Anterior cingulate cortex (tissue), 58 donors: Measurements from ENCODE around the gene ETV7.
A peak's percentile ranks its signal among the peaks of the same experiment; 100 is the strongest.

Experiments used
- DNase-seq, 58 donors: peaks; one replicate each; lab custom pipeline; 2025; lab: John Stamatoyannopoulos, UW

ETV7 gene

DNA sequence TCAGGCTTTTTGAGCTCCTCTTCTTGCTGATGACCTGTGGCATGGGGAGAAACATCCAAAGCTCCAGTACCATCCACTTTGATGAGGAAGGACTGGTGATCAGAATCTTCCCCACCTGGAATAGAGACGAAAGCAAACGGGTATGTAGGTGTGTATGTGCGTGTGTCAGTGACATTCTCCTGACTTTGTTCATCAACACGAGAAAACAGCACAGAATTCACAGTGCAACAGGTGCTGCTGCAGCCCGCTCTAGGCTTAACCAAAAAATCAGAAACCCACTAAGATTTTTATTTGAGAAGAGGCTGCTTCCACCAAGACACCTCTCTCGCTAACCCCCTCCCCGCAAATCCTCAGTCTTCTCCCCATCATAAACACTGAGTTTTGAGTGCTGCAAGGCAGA is 58.9 kb downstream of the ETV7 start:
- peak in 1 of 58 donors; percentile 7 for DNase-seq

DNA sequence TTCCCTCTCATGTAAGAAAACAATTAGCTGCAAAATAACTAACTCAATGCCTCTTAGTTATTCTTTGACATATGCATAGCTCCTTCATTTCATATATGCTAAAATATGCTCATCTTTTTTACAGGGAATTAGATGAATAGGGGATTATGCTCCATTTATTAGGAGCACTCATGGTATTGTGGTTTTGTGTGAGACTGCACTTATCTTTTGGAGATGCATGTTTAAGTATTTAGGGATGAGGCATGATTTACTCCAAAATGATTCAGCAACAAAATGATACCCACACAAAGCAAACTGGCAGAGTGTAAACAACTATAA is 59.6 kb downstream of the ETV7 start:
- no peak for DNase-seq

DNA sequence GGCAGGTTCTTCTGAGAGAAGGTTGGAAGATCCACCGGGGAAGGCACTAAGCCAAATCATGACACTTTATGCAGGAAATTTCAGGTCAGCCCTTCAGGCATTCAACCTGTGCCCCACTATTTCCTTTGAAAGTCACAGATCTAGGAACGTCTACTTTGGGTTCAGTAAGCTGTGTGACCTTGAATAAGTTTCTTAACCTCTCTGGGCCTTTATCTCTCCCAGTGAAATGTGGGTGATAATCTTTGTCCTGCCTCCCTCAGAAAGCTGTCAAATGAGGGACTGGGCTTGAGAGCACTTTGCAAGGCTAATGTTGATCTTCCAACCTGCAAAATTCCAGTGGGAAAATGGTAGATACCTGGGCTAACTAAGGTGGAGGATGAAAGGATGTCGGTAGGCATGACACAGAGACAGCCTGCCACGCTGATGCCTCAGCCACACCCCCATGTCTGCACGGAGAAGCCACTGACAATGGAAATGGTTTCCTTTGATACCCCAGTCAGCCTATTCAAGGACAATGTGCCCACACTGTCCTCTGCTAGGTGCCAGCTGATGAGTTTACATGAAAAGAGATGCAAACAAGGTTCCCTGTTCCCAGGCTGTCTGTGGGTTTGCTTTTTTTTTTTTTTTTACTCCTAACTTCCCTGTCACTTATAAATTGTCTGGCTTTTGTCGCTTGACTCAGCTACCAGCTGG is 60.1 kb downstream of the ETV7 start:
- peak in 7 of 58 donors; percentile 9 to 52 (median 14) for DNase-seq

DNA sequence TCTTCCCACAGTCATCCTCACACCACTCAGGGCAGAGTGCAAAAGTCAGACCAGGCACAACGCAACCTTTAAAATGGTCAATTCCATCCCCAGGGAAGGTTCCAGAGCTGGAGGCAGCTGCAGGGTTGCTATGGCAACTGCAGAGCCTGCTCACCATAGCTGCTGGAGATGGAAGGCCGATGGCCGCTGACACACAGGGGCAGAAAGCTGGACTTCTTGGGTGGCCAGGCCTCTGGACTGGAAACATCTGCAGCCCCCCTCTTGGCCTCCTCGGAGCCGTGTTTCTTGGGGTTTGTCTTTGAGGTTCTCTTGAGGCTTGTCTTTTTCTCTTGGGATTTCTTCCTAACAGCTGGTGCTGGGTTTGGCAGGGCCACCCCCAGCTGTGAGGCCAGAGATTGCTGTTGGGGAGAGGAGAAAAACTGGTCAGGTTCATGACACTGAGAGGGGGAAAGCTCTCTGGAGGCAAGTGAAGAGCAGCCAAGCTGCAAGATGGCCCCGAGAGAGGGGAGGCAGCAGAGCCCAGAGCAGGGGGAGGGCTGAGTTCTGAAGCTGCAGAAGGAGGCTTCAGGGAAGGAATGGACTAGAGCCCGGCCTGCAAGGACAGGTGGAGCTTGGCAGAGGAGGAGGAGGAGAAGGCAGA is 61.0 kb downstream of the ETV7 start:
- DNase-seq, result peak in 20 of 58 donors; percentile 7 to 48 (median 24)

DNA sequence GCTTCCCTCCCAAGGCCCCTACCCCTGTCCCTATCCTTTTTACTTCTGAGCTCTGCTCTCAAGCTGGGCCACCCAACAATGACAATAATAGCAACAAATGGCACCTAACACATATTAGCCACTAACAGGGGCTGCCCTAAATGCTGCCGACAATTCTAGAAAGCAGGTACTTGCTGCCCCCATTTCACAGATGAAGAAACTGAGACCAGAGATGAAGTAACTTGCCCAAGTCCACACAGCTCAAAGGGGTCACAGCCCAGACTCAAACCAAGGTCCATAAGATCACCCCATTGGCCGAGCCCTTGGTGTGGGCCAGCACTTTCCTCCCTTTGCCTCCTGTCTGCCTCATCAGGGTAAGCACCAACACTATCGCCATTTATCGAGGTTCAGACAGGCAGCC is 62.8 kb downstream of the ETV7 start:
- DNase-seq, result no peak

DNA sequence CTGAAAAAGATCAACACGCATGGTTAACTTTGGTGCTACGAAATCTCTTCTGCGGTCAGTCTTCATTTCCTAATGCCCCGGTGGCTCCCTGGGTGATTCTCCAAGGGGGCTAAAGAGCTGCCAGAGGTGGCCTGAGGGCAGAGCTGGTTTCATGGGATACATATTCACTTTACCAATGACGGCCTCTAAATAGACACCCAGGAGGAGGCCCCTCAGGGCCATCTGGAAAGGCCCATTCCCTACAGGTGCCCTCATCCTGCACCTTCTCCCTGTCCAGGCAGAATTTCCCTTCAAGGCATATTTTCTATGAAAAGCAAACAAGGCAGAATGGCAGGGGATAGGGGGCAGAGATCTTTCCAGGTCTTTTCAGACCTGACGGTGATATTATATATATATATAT is 63.3 kb downstream of the ETV7 start:
- DNase-seq, result no peak

DNA sequence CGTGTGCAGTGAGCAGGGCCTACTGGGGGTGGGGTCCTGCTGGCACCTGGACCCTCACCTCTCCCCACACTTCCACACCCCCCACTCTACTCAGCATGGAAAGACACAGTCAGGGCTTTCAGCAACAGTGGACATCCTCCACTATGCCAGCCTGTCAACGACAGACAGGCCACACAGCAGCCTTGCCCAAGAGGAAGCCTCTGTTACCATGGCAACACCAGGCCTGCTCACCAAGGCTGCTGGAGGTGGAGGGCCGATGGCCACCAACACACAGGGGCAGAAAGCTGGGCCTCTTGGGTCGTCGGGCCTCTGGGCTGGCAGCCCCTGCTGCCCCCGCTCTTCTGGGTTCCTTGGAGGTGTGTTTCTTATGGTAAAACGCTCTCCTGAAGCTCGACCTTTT is 64.4 kb downstream of the ETV7 start:
- peak in 25 of 58 donors; percentile 4 to 70 (median 21) for DNase-seq

DNA sequence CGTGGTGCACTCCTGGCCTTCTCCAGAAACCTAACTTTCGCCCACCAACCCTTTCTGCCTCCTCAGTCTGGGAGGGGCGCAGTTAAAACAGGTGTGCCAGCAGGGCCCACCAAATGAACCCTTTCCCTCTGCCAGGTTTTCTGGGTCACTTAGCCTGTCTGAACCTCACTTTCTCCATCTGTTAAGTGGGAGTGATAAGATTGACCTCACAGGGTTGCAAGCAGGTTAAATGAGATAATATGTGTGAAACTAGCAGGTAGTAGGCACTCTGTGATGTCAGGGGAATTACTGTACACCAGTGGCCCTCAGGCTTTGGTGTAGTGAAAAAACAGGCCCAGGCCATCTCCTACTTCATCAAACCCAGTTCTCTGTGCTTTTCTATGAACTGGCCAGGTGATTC is 64.9 kb downstream of the ETV7 start:
- DNase-seq, result no peak

DNA sequence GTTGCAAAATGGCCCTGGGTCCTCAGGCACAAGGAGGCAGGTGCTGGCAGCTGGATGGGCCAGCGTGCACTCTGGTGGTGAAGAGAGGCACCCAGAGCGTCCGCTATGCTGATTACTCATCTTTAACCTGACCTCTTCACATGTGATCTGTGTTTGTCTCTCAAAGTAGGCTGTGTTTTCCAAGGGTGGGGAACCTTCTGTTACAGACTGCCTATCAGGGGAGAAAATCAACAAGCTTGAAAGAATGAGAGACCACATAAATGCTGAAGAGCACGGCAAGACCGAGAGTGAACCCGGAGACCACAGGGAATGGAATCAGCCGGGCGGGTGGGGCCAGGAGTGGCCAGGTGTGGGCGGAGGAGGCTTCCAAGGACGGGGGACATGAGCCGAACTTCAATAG is 67.0 kb downstream of the ETV7 start:
- DNase-seq, result no peak

DNA sequence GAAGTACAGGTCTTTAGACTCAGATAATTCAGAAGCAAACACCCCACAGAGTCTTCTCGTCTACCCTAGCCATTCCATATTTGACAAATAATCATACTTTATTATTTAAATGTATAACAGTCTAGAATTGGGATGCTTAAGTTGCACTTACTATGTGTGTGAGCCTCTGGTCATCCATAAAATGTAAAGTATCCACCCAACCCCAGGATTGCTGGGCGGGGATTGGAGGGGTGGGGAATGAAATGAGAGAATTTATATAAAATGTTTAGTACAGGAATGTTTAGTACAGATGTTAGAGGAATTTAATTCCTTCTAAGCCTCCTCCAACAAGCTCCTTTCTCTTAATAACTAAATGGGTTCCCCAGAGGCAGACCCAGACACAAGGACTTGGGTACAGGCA is 67.6 kb downstream of the ETV7 start:
- no peak for DNase-seq

DNA sequence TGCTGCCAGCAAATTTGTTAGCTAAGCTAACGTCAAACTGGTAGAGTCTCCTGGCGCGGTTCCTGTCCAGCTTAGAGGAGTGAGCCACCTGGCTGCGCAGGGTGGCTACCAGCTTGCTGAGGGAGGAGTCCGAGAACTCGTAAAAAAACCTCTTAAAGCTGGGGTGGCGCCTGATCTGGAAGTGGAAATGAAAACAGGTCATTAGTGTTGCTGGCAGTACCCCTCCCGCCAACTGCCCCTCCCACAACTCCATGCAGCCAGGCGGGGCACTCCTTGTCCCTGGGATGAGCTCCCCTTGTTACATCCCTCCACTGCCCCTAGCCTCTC is 68.1 kb downstream of the ETV7 start:
- no peak for DNase-seq

DNA sequence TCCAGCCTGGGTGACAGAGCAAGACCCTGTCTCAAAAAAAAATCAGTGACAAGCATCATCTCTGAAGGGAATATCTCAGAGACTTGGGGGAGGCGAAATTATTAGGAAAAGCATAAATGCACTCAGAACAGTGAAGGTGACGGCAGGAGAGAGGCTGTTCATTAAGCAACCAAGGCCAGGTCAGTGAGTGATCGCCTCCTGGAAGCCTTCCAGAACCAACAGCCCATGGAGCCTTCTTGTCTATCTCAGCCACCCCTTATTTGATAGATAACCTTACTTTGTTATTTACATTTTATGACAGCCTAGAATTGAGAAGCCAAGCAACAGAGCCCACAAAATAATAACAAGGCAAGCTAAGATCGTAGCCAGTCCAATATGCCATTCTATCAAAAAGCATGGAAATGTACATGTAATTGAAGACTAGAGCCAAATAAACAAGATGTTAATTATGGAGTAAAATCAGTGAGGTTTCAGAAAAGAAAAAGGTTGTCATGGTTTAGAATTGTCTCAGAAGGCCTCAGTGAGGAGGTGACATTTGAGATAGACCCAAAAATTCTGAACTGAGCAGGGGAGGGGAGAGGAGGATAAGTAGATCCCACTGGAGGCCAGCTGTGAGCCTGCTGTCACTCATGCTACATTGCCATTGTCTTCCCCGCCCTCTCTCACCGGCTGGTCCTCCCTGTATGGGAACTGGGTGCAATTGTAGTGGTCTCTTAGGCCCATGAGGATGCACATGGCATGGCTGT is 68.6 kb downstream of the ETV7 start:
- no peak for DNase-seq

DNA sequence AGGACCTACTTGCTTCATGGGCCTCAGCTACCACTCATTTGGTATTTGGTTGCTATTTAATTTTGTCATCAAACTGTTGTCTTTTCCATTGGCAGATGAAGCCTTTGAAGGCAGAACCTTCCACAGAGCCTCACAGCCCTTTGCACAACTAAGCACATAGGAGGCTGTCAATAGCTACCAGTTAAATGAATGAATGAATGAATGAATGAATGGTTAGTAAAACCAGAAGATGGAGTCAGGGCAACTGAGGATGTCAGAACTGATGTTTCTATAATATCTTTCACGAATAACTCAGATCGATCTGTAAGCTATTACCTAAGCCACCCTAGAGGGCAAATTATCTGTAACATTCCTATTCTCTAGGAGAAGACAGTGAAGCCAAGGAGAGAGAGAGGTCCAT is 69.8 kb downstream of the ETV7 start:
- DNase-seq, result no peak
